NCI-H345 treated with DMSO at 0.1 percent for 48 hours (cell line): ENCODE data around the gene TPRG1L.

ENCODE experiments used
- DNase-seq: peaks from one replicate; lab custom pipeline; 2025; ENCODE audit not compliant: unreplicated experiment; lab: John Stamatoyannopoulos, UW

The TPRG1L gene

DNA sequence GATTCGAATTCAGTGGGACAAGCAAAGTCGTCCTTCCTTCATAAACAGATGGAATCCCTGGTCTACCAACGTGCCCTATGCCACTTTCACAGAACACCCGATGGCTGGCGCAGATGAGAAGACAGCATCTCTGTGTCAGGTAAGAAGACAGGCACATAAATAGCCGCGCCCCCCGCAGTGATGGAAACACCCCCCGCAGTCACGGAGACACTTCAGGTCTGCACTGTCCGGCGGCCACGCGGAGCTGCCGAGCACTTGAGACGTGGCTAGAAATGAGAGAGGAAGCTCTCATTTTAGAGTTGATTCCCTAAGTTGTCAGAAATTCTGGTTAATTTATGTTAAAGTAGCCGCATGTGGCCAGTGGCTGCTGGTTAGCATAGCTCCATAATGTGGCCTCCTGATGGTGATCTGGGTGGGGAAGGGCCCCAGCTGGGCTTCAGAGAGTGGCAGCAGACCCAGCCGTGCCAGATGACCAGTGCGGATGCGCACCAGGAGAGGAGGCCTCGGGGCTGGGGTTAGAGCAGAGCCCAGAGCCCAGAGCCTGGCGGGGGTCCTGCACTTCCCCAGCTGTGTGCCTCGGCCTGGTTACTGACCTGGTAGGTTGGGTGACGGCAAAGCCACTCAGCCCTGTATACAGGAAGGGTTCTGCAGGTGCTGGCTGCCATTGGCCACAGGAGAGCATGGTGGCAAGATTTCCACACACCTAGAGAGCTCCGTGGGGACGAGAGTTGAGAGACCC is 2.9 kb downstream of the TPRG1L start:
- no peak for DNase-seq

DNA sequence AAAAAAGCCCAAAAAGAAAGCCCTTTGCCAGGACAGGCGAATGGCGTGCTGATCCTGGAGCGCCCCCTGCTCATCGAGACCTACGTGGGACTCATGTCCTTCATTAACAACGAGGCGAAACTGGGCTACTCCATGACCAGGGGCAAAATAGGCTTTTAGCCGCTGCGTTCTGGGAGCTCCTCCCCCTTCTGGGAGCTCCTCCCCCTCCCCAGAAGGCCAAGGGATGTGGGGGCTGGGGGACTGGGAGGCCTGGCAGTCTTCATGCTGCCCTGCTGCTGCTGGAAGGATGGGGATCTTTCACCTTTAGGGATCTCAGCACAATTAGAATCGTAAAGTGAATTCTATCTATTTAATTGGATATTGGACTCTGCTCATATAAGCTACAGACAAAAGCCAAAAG is 3.6 kb downstream of the TPRG1L start:
- no peak for DNase-seq

DNA sequence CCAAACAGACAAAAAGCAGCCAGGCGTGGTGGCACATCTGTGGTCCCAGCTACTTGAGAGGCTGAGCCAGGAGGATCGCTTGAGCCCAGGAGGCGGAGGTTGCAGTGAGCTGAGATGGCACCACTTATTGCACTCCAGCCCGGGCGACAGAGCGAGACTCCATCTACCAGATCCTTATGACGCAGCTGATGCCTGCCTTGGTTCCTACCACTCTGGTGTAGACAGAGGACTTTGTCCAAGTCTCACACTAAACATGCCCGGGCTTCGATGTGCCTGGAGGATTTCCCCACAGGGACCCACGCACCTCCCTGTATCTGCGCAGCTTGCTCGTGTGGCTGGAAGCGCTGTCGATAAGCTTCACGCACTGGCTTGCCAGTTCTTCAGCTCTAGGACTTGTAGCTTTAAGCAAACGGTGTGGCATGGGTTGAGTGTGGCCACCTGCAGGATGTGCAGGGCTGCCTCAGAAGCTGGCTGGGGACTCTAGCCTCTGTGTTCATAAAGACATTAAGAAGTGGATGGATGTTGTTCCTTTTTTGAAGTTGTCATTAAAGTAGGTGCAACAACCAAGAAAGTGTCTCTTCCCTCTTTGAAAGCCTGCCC is 4.8 kb downstream of the TPRG1L start:
- no peak for DNase-seq

- no peak for DNase-seq
Measured at GRCh38 chr1:3630161-3630611, 5.4 kb downstream of the TPRG1L start.

GRCh38 chr1:3630914-3631313 is 6.1 kb downstream of the TPRG1L start:
- DNase-seq, result no peak

- DNase-seq, result no peak
Measured at GRCh38 chr1:3631320-3632260, 6.8 kb downstream of the TPRG1L start.

DNA sequence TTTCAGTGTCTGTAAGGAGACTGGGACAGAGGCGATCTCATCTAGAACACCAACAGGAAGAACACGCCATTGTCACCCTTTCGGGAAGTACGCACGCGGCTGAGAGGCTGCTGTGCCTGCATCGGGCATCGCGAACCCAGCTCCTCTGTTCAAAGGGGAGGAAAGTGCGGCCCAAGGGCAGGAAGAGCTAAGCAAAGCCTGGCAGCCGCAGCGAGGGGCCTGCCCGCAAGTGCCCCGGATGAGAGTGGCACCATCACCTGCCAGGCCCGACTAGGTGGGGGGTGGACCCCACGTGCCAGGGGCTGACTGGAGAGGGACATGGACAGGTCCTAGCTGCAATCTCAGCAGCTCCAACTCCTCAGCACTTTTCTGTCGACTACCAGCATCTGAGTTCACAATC is 7.5 kb downstream of the TPRG1L start:
- DNase-seq, result no peak

DNA sequence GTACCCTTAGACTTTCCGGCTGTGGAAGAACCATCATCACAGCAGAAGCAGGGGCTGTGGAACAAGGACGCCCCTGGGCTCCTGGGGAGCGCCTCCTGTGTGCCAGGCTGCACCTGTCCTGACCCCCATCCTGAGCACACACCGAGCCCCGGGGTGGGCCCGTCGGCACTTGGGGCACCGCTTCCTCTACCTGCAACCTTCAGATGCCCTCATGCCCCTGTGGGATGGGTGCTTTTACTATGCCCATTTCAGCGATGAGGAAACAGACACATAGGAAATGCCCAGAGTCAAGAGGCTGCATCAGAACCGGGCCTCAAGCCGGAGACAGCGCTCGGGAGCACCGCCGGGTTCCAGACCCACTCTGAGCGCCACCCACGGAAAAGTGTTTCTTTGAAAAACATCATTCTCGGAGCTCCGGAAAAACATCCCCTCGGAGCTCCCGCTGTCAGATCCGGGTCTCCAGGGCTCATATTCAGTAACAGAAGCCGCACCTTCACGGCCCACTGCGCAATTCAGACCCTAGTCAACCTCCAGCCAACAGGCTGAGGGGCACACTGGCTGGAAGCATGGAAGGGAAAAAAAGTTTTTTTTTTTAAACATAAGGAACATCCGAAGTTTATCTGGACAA is 8.0 kb downstream of the TPRG1L start:
- DNase-seq, result no peak

- no peak for DNase-seq
Measured at GRCh38 chr1:3633344-3634058, 8.7 kb downstream of the TPRG1L start.

- DNase-seq, result no peak
Measured at GRCh38 chr1:3634059-3634800, 9.4 kb downstream of the TPRG1L start.

DNA sequence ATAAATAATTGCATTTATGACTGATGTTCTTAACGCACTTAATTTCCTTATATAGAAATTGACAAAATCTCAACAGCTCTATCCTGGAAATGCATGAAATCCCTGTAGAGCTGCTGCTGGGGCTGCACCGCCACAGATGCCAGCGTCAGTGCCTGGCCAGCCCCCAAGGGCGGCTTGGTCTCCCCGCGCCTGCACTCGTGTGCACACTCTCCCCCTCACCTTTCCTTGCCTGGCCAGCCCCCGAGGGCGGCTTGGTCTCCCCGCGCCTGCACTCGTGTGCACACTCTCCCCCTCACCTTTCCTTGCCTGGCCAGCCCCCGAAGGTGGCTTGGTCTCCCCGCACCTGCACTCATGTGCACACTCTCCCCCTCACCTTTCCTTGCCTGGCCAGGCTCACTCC is 11.3 kb downstream of the TPRG1L start:
- DNase-seq, result no peak

DNA sequence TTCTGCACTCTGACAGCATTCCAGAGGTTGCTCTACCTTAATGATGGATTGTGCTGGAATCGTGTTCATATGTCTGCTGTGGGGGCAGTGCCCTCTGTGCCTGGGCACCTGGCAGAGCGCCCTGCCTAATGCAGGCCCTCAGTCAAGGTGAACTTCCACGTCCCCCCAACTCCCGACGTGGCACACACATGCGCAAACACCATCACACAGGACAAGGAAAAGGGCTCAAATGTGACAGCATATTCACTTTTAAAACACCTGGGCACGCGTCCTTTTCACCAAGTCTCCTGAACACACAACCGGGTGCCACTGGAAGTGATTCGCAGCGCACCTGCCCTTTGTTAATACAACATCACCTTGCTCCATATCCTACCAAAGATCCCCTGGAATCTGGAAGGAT is 11.7 kb downstream of the TPRG1L start:
- no peak for DNase-seq

DNA sequence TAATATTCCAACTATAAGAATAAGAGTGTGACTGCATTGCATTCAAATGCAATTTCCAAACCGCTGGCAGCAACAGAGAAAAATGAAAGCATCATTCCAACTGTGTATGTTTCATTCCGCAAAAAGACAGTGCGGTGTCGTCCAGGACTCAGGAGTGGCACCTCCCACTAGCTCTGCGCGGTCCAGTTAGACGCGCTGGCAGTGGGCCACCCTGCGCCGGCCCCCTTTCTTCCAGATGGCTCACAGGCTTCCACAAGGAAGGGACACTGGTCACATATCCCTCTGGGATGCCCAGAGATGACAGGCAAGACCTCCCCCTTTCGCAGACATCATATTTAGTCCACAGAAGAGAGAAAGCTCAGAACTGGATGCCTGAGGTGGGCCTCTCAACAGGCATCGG is 13.2 kb downstream of the TPRG1L start:
- no peak for DNase-seq

DNA sequence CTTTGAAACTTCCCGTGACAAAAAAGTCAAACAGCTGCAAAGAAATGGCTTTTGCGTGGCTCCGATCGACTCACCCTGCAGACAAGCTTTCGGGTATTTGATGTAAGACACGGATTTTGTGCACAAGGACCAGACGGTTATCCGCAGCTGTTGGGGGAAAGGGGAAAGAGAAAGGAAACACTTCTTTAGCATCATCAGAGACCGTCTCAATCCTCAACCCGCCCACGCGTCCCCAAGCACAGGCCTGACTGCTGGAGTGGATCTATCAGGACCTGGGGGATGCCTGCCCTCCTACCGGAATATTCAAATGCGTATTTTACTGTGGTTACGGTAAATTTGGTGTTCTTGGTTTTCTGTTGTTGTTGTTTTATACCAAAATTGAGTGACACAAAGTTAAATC is 13.9 kb downstream of the TPRG1L start:
- DNase-seq, result no peak

DNA sequence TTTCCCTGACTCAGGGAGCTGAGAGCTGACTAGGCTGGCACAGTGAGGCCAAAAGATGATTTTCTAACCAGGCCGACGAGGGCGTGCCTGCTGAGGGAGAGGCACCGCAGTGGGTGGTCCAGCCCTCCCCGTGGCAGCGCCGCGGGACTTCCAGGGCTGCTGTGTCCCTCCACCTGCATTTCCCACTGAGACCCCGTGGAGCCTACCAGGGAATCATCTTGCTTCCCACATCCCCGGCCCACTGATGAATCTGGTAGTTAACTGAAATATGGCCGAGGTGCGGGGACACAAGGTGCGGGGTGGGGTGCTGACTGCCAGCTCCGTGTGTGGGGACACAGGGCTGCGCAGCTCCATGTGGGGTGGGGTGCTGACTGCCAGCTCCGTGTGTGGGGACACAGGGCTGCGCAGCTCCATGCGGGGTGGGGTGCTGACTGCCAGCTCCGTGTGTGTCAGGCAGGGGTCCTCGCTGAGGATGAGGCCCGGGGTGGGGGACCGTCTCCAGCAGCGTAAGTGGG is 14.6 kb downstream of the TPRG1L start:
- no peak for DNase-seq

- no peak for DNase-seq
Measured at GRCh38 chr1:3640121-3640837, 15.5 kb downstream of the TPRG1L start.

DNA sequence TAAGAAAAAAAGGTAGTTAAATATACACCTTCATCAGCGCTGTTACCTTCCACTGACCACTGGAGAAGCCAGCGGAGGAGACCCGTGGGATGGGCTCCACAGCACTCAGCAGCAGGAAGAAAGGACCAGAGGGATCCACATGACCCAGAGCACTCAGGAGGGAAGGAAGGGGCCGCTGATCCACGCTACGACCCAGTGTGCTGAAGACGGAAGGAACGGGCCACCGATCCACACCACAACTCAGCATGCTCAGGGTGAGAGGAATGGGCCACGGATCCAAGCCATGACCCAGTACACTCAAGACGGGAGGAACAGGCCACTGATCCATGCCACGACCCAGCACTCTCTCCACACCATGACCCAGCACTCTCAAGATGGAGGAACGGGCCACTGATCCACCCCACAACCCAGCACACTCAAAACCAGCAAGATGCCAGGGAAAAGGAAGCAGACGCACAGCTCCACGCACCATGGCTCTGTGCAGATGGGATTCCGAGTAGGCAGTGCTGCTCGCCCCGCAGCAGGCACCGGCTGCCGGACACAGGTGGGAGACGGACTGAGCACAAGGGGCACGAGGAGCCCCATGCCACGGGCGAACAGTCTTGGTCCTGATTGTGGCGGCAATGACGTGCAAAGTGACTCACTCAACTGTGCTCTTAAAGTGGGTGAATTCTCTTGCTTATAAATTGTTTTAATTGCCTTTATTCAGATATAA is 16.4 kb downstream of the TPRG1L start:
- no peak for DNase-seq

DNA sequence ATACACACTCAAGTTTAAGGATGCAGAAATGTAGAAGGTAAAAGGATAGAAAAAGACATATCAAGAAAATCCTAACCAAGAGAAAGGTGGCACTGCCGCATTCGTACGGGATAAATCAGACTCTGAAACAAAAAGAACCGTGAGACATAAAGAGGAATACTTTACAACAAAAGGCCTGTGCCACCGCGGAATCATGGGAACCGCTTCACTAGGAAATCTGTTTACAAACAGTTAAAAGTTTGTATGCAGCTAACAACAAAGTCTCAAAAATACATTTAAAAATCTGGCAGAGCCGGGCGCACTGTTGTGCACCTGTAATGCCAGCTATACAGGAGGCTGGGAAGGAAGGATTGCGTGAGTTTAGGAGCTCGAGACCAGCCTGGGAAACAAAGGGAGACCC is 17.0 kb downstream of the TPRG1L start:
- DNase-seq, result no peak
